ENCODE measurements around the gene TFAP2B.

The TFAP2B gene

GRCh38 chr6:50825375-50826036 is 6.8 kb downstream of the TFAP2B start:
- Histone ChIP-seq H3K4me1 (ENCODE audit: control insufficient read depth, insufficient read depth, low read length, unreplicated experiment) (no peaks in the 10 kb centered on the region), H3K36me3 (ENCODE audit: insufficient read depth, low read length) (no peaks in the 10 kb centered on the region), H3K79me2 (ENCODE audit: control insufficient read depth, insufficient read depth, low read length, unreplicated experiment) (no peaks in the 10 kb centered on the region), H3K27me3 (ENCODE audit: insufficient read depth, low read length) (peaks cover 83% of the 10 kb centered on the region), H3K4me3 (ENCODE audit: low read depth, low read length) (no peak overlapping the region), H3K27ac (ENCODE audit: low read depth, low read length) (no peak overlapping the region), H2AFZ (ENCODE audit: low read length, unreplicated experiment) (no peak overlapping the region)

- peaks cover 77% of the 10 kb centered on the region for H3K27me3 ChIP-seq (ENCODE audit: insufficient read depth, low read length)
- no peak overlapping the region for H3K4me3 ChIP-seq (ENCODE audit: low read depth, low read length)
- H3K27ac ChIP-seq (ENCODE audit: low read depth, low read length) = no peak overlapping the region
Measured at GRCh38 chr6:50826037-50826761, 7.5 kb downstream of the TFAP2B start.

GRCh38 chr6:50826803-50827202 is 8.1 kb downstream of the TFAP2B start:
- Histone ChIP-seq H3K27ac (ENCODE audit: low read depth, low read length) (no peak overlapping the region), H3K27me3 (ENCODE audit: insufficient read depth, low read length) (peaks cover 71% of the 10 kb centered on the region), H3K4me3 (ENCODE audit: low read depth, low read length) (no peak overlapping the region), H3K36me3 (ENCODE audit: insufficient read depth, low read length) (no peaks in the 10 kb centered on the region), H3K4me1 (ENCODE audit: control insufficient read depth, insufficient read depth, low read length, unreplicated experiment) (no peaks in the 10 kb centered on the region), H3K79me2 (ENCODE audit: control insufficient read depth, insufficient read depth, low read length, unreplicated experiment) (no peaks in the 10 kb centered on the region), H2AFZ (ENCODE audit: low read length, unreplicated experiment) (no peak overlapping the region)

More at GRCh38 chr6:50826037-50826761, 7.5 kb downstream of the TFAP2B start:
- no peak overlapping the region for H2AFZ ChIP-seq (ENCODE audit: low read length, unreplicated experiment)
- H3K4me1 ChIP-seq (ENCODE audit: control insufficient read depth, insufficient read depth, low read length, unreplicated experiment) = no peaks in the 10 kb centered on the region
- H3K79me2 ChIP-seq (ENCODE audit: control insufficient read depth, insufficient read depth, low read length, unreplicated experiment) = no peaks in the 10 kb centered on the region
- no peaks in the 10 kb centered on the region for H3K36me3 ChIP-seq (ENCODE audit: insufficient read depth, low read length)

- H3K27ac ChIP-seq (ENCODE audit: low read depth, low read length) = no peak overlapping the region
- H3K36me3 ChIP-seq (ENCODE audit: insufficient read depth, low read length) = no peaks in the 10 kb centered on the region
- no peaks in the 10 kb centered on the region for H3K4me1 ChIP-seq (ENCODE audit: control insufficient read depth, insufficient read depth, low read length, unreplicated experiment)
- no peaks in the 10 kb centered on the region for H3K79me2 ChIP-seq (ENCODE audit: control insufficient read depth, insufficient read depth, low read length, unreplicated experiment)
- peaks cover 52% of the 10 kb centered on the region for H3K27me3 ChIP-seq (ENCODE audit: insufficient read depth, low read length)
- no peak overlapping the region for H2AFZ ChIP-seq (ENCODE audit: low read length, unreplicated experiment)
- H3K4me3 ChIP-seq (ENCODE audit: low read depth, low read length) = no peak overlapping the region
Measured at GRCh38 chr6:50829049-50829448, 10.4 kb downstream of the TFAP2B start.

DNA sequence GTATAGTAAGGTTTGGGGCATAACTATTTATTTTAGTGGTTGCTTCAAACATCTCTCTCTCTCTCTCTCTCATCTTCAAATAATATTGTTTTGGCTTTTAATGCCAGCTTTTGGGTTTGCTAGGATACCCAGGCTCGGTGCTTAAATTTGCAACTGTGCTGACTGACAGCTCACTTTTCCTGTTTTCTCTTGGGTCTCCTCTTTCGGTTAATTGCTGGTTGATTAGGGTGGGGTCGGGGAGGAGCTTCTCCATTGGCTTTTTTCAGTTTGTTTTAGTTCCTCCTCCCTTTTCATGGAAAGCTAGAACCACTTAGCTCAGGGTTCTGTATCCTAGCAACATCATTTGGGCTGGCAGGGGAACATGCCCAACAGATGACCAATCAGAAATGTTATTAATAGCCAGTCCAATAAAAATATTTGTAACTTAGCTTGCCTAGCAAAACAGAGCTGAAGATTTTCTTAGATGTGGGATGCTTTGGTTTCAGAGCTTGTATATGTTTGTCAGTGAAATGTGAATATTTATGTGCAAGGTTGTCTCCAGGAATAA is 11.3 kb downstream of the TFAP2B start:
- Histone ChIP-seq H2AFZ (ENCODE audit: low read length, unreplicated experiment) (no peak overlapping the region), H3K4me3 (ENCODE audit: low read depth, low read length) (no peak overlapping the region), H3K36me3 (ENCODE audit: insufficient read depth, low read length) (no peaks in the 10 kb centered on the region), H3K27ac (ENCODE audit: low read depth, low read length) (no peak overlapping the region), H3K27me3 (ENCODE audit: insufficient read depth, low read length) (peaks cover 43% of the 10 kb centered on the region), H3K4me1 (ENCODE audit: control insufficient read depth, insufficient read depth, low read length, unreplicated experiment) (no peaks in the 10 kb centered on the region), H3K79me2 (ENCODE audit: control insufficient read depth, insufficient read depth, low read length, unreplicated experiment) (no peaks in the 10 kb centered on the region)

DNA sequence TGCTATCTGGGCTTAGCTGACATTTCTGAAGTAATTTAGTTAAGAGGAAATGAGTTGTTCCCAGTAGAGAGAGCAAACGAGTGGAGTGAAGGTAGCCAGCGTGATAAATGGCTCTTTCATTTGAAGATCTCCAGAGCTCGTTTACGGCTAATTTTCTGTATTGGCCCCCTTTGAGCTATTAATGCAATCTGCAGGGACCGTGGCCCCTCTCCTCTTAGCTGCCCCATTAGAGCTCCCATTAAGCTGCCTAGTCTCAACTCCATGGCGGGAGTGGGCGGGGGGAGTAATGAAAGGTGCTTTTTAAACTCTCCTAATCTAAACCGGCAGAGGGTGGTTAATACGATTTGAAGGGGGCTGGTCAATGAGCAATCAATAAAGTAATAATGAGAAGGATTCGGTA is 12.5 kb downstream of the TFAP2B start:
- Histone ChIP-seq H3K27ac (ENCODE audit: low read depth, low read length) (no peak overlapping the region), H2AFZ (ENCODE audit: low read length, unreplicated experiment) (no peak overlapping the region), H3K4me1 (ENCODE audit: control insufficient read depth, insufficient read depth, low read length, unreplicated experiment) (no peaks in the 10 kb centered on the region), H3K4me3 (ENCODE audit: low read depth, low read length) (no peak overlapping the region), H3K36me3 (ENCODE audit: insufficient read depth, low read length) (no peaks in the 10 kb centered on the region), H3K27me3 (ENCODE audit: insufficient read depth, low read length) (peaks cover 40% of the 10 kb centered on the region), H3K79me2 (ENCODE audit: control insufficient read depth, insufficient read depth, low read length, unreplicated experiment) (no peaks in the 10 kb centered on the region)

- Histone ChIP-seq H2AFZ (ENCODE audit: low read length, unreplicated experiment) (no peak overlapping the region), H3K79me2 (ENCODE audit: control insufficient read depth, insufficient read depth, low read length, unreplicated experiment) (no peaks in the 10 kb centered on the region), H3K4me1 (ENCODE audit: control insufficient read depth, insufficient read depth, low read length, unreplicated experiment) (no peaks in the 10 kb centered on the region), H3K4me3 (ENCODE audit: low read depth, low read length) (no peak overlapping the region), H3K36me3 (ENCODE audit: insufficient read depth, low read length) (no peaks in the 10 kb centered on the region), H3K27ac (ENCODE audit: low read depth, low read length) (no peak overlapping the region), H3K27me3 (ENCODE audit: insufficient read depth, low read length) (peaks cover 33% of the 10 kb centered on the region; the same call in 1 of the 2 replicates)
Measured at GRCh38 chr6:50832912-50833311, 14.2 kb downstream of the TFAP2B start.

GRCh38 chr6:50834929-50835410 is 16.3 kb downstream of the TFAP2B start:
- Histone ChIP-seq H3K27me3 (ENCODE audit: insufficient read depth, low read length) (peaks cover 43% of the 10 kb centered on the region), H3K4me1 (ENCODE audit: control insufficient read depth, insufficient read depth, low read length, unreplicated experiment) (no peaks in the 10 kb centered on the region), H3K27ac (ENCODE audit: low read depth, low read length) (no peak overlapping the region), H3K36me3 (ENCODE audit: insufficient read depth, low read length) (no peaks in the 10 kb centered on the region), H2AFZ (ENCODE audit: low read length, unreplicated experiment) (no peak overlapping the region), H3K4me3 (ENCODE audit: low read depth, low read length) (no peak overlapping the region), H3K79me2 (ENCODE audit: control insufficient read depth, insufficient read depth, low read length, unreplicated experiment) (no peaks in the 10 kb centered on the region)

- no peak overlapping the region for H3K27ac ChIP-seq (ENCODE audit: low read depth, low read length)
- H3K27me3 ChIP-seq (ENCODE audit: insufficient read depth, low read length) = peaks cover 56% of the 10 kb centered on the region
- H3K4me3 ChIP-seq (ENCODE audit: low read depth, low read length) = no peak overlapping the region
- no peaks in the 10 kb centered on the region for H3K4me1 ChIP-seq (ENCODE audit: control insufficient read depth, insufficient read depth, low read length, unreplicated experiment)
- H2AFZ ChIP-seq (ENCODE audit: low read length, unreplicated experiment) = no peak overlapping the region
- H3K36me3 ChIP-seq (ENCODE audit: insufficient read depth, low read length) = no peaks in the 10 kb centered on the region
- H3K79me2 ChIP-seq (ENCODE audit: control insufficient read depth, insufficient read depth, low read length, unreplicated experiment) = no peaks in the 10 kb centered on the region
Measured at GRCh38 chr6:50836231-50836630, 17.6 kb downstream of the TFAP2B start.

DNA sequence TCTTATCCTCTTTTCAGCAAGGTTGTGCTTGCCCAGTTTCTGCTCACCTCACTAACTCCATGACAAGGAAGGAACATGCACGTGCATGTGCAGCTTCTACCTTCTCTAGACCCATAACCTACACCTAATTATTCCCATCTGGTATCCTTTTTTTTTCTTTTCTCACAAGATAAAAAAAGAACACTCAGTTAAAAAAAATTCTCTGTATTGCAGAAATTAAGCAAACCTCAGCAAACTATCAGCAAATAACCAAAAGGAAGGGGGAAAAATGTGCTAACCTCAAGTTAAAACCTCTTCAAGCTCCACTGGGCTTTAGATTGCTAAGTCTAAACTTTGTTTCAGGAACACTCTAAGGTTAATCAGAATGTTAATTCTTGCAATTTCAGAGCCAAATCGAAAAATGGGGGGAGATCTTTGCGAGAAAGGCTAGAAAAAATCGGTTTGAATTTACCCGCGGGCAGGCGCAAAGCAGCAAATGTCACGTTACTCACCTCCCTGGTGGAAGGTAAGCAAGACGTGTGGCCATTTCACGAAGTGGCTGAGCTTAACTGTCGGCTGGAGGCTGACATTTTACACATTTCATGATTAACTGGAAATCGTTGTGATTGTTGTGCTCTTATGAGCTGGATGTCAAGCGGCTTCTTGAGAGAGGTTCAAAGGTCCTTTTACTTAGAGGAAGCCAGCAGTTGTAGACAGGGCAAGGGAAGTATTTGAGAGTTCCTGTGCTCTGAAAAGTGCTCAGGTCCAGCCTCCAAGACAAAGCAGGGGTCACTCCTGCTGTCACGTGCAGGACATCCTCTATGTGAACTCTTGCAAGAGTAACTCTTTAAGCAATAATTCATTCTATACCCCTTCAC is 19.1 kb downstream of the TFAP2B start:
- H3K27me3 ChIP-seq (ENCODE audit: insufficient read depth, low read length) = peaks cover 71% of the 10 kb centered on the region
- H2AFZ ChIP-seq (ENCODE audit: low read length, unreplicated experiment) = no peak overlapping the region
- H3K79me2 ChIP-seq (ENCODE audit: control insufficient read depth, insufficient read depth, low read length, unreplicated experiment) = no peaks in the 10 kb centered on the region
- no peak overlapping the region for H3K4me3 ChIP-seq (ENCODE audit: low read depth, low read length)
- no peaks in the 10 kb centered on the region for H3K36me3 ChIP-seq (ENCODE audit: insufficient read depth, low read length)
- H3K27ac ChIP-seq (ENCODE audit: low read depth, low read length) = no peak overlapping the region
- no peaks in the 10 kb centered on the region for H3K4me1 ChIP-seq (ENCODE audit: control insufficient read depth, insufficient read depth, low read length, unreplicated experiment)
